HepG2 (cell line): ENCODE data around the gene PLPP7. TPM values are rescaled to one million over a fixed set of nuclear protein-coding genes. Genes with fewer than 3 reads are reported as not detected.

Experiments used
- KIAA2018 ChIP-seq: sonication (generic); formaldehyde crosslinking; IDR thresholded peaks from 2 replicates; pipeline ENCODE4 v1.5.0; 2020; ENCODE audit warnings: mild to moderate bottlenecking, missing genetic modification reagents, borderline replicate concordance
- KLF15 ChIP-seq: sonication (generic); formaldehyde crosslinking; IDR thresholded peaks from 2 replicates; pipeline ENCODE4 v1.8.1; 2023; ENCODE audit warnings: borderline replicate concordance, mild to moderate bottlenecking, inconsistent platforms, missing genetic modification reagents, mixed read lengths
- POLR2A ChIP-seq, 2 experiments: IDR thresholded peaks; 2 replicates each; pipeline ENCODE4 v1.6.1; 2011; ENCODE audit warnings: low read depth in 2 of 2, low read length in 2 of 2, mild to moderate bottlenecking in 1 of 2, moderate library complexity in 1 of 2; ENCODE audit not compliant: insufficient read depth in 1 of 2
- RXRA ChIP-seq: sonication (generic); formaldehyde crosslinking; IDR thresholded peaks from 2 replicates; pipeline ENCODE4 v1.5.1; 2020; ENCODE audit warnings: missing genetic modification reagents
- SAFB2 ChIP-seq: sonication (generic); formaldehyde crosslinking; IDR thresholded peaks from 2 replicates; pipeline ENCODE4 v1.5.1; 2020; ENCODE audit warnings: missing genetic modification reagents, low read depth, mild to moderate bottlenecking, borderline replicate concordance
- SMYD3 ChIP-seq: sonication (generic); formaldehyde crosslinking; IDR thresholded peaks from 2 replicates; pipeline ENCODE4 v1.8.1; 2023; ENCODE audit warnings: mild to moderate bottlenecking, missing genetic modification reagents
- SP1 ChIP-seq, 2 experiments: fragments of 450-650 bp in 1 of 2; sonication (generic) in 1 of 2; formaldehyde crosslinking in 1 of 2; IDR thresholded peaks; 2 replicates each; pipeline versions ENCODE4 v1.4.0 to v1.6.1; 2016 to 2020; ENCODE audit warnings: missing genetic modification reagents in 1 of 2
- TFAP4 ChIP-seq: sonication (generic); IDR thresholded peaks from 2 replicates; pipeline ENCODE4 v1.6.1; 2016; ENCODE audit warnings: low read depth, borderline replicate concordance
- TRAFD1 ChIP-seq: sonication (generic); formaldehyde crosslinking; IDR thresholded peaks from 2 replicates; pipeline ENCODE4 v1.5.1; 2020; ENCODE audit warnings: missing genetic modification reagents, mild to moderate bottlenecking, borderline replicate concordance
- ZNF609 ChIP-seq: sonication (generic); formaldehyde crosslinking; IDR thresholded peaks from 2 replicates; pipeline ENCODE4 v1.4.0; 2020; ENCODE audit warnings: mild to moderate bottlenecking, missing genetic modification reagents, borderline replicate concordance
- ZNF614 ChIP-seq: IDR thresholded peaks from 2 replicates; pipeline ENCODE4 v1.6.1; 2018; ENCODE audit warnings: missing biosample characterization, missing genetic modification reagents, inconsistent platforms, borderline replicate concordance
- ZNF788 ChIP-seq: sonication (generic); formaldehyde crosslinking; IDR thresholded peaks from 2 replicates; pipeline ENCODE4 v1.5.0; 2020; ENCODE audit warnings: mild to moderate bottlenecking, missing genetic modification reagents, borderline replicate concordance
- polyA plus RNA-seq, 8 experiments: library from polyadenylated mRNA; depleted of rRNA in 3 of 8; stranded (reverse) in 7 of 8; unstranded in 1 of 8; fragments of >200 nt; fragmentation: Illumina TruSeq in 4 of 8; extraction: Trizol in 4 of 8; gene quantifications; 2 replicates each; pipeline versions ENCODE4 v1.2.1 to v1.2.3, GENCODE V29; 2011 to 2016; ENCODE audit warnings: low read depth in 4 of 8, missing spikeins in 1 of 8, mixed read lengths in 1 of 8; ENCODE audit not compliant: insufficient read depth in 1 of 8
- total RNA-seq, 5 experiments: library from RNA; depleted of rRNA; stranded (reverse); fragments of >200 nt; fragmentation: Illumina TruSeq; extraction: Trizol; gene quantifications; 2 replicates each; pipeline ENCODE4 v1.2.3, GENCODE V29; 2016; ENCODE audit warnings: low read depth in 1 of 5

Gene PLPP7
- total and polyA plus RNA-seq, 2 of the 13 experiments (the other 11 are each of a cell fraction or from before 2014, with no cell fraction given), result 0.33 to 1.2 TPM

GRCh38 chr9:131289301-131290035, at the start of gene PLPP7 (continued):
- TF ChIP-seq ZNF609 (no peak), ZNF788 (CRISPR knock-in tag) (no peak; the same call in 1 of the 2 replicates), SMYD3 (CRISPR knock-in tag) (no peak), TRAFD1 (no peak), SP1 (IDR thresholded peaks at IDR 0.05) (no peak), SP1 (CRISPR knock-in tag; IDR thresholded peaks at IDR 0.05) (no peak), RXRA (CRISPR knock-in tag) (peak; percentile 56; the same call in 1 of the 2 replicates), POLR2A (IDR thresholded peaks at IDR 0.05; ENCODE audit: insufficient read depth in 1 of 2, low read depth in 2 of 2, low read length in 2 of 2) (no peak), KIAA2018 (CRISPR knock-in tag) (no peak), KLF15 (CRISPR knock-in tag) (no peak), SAFB2 (CRISPR knock-in tag) (no peak), ZNF614 (no peak), TFAP4 (peak; percentile 49; the same call in 1 of the 2 replicates)
